Spinal cord (tissue), 10 donors: ENCODE results near the gene GAPDHS. TPM values are rescaled to one million over a fixed set of nuclear protein-coding genes. Genes with fewer than 3 reads are reported as not detected.
A peak's percentile ranks its signal among the peaks of the same experiment; 100 is the strongest.

Source experiments
- DNase-seq, 6 donors: peaks; one replicate each; pipeline versions ENCODE4 v3.0.0 to v3.0.0-alpha.2; 2013 to 2015; ENCODE audit warnings: low spot score in 6 of 6, low read depth in 4 of 6
- H3K27ac ChIP-seq: one replicate; pipeline ENCODE4 v1.5.1; 2013; ENCODE audit warnings: low read depth, low read length, control low read depth
- H3K27me3 ChIP-seq: one replicate; pipeline ENCODE4 v1.6.1; 2013; ENCODE audit warnings: low read length; ENCODE audit not compliant: control insufficient read depth, insufficient read depth
- H3K36me3 ChIP-seq: one replicate; pipeline ENCODE4 v1.6.1; 2013; ENCODE audit warnings: low read length; ENCODE audit not compliant: control insufficient read depth, insufficient read depth
- H3K4me1 ChIP-seq: one replicate; pipeline ENCODE4 v1.6.1; 2013; ENCODE audit warnings: low read length; ENCODE audit not compliant: control insufficient read depth, insufficient read depth
- H3K4me3 ChIP-seq: one replicate; pipeline ENCODE4 v1.5.1; 2013; ENCODE audit warnings: low read depth, low read length, control low read depth
- H3K9me3 ChIP-seq: one replicate; pipeline ENCODE4 v1.6.1; 2013; ENCODE audit warnings: low read length; ENCODE audit not compliant: control insufficient read depth, insufficient read depth
- WGBS: methylation state at CpG from one replicate; pipeline ENCODE4 v1.1.5; 2013; ENCODE audit warnings: missing lambda C conversion rate; ENCODE audit not compliant: insufficient coverage; 5-methylcytosine and 5-hydroxymethylcytosine counted together
- polyA plus RNA-seq, 2 donors: library from polyadenylated mRNA; unstranded; fragments of 120-200 nt; gene quantifications; one replicate each; pipeline ENCODE4 v1.2.1, GENCODE V29; 2013; ENCODE audit not compliant: insufficient read length in 2 of 2
- total RNA-seq, 2 donors: library from RNA; depleted of rRNA in 1 of 2; stranded (reverse); fragments of 120-200 nt in 1 of 2; fragments of >200 nt in 1 of 2; gene quantifications; one replicate each; pipeline versions ENCODE4 v1.2.3 to v1.2.4, GENCODE V29; 2013 to 2014
- donor health status: healthy.

The GAPDHS gene
- total and polyA plus RNA-seq, 4 donors: 0.11 TPM; not detected in 3

GRCh38 chr19:35533822-35534392, 651 bp downstream of the GAPDHS start:
- H3K27me3 ChIP-seq: peaks cover 19% of the 10 kb centered on the region
- H3K4me3 ChIP-seq: no peak overlapping the region
- WGBS: 8% methylated on average over 28 of the region's 30 CpGs

GRCh38 chr19:35534803-35535480, 1.7 kb downstream of the GAPDHS start:
- DNase-seq: no peak
- Histone ChIP-seq H3K4me1 (peaks cover 10% of the 10 kb centered on the region), H3K4me3 (no peak overlapping the region), H3K27me3 (peaks cover 19% of the 10 kb centered on the region), H3K36me3 (peaks cover 3% of the 10 kb centered on the region), H3K27ac (no peak overlapping the region), H3K9me3 (no peaks in the 10 kb centered on the region)
- 75% methylated on average over 7 of the region's 10 CpGs for WGBS

More at GRCh38 chr19:35533822-35534392, 651 bp downstream of the GAPDHS start:
- Histone ChIP-seq H3K9me3 (no peaks in the 10 kb centered on the region), H3K4me1 (peaks cover 10% of the 10 kb centered on the region), H3K36me3 (no peaks in the 10 kb centered on the region), H3K27ac (no peak overlapping the region)
- DNase-seq: no peak

GRCh38 chr19:35539314-35539713, 6.1 kb downstream of the GAPDHS start:
- no peaks in the 10 kb centered on the region for H3K9me3 ChIP-seq
- H3K4me3 ChIP-seq: no peak overlapping the region
- 100% methylated on average over 3 of the region's 6 CpGs for WGBS
- H3K27ac ChIP-seq: no peak overlapping the region
- H3K36me3 ChIP-seq: peaks cover 26% of the 10 kb centered on the region
- DNase-seq: no peak
- H3K4me1 ChIP-seq: peaks cover 3% of the 10 kb centered on the region
- H3K27me3 ChIP-seq: peaks cover 7% of the 10 kb centered on the region

GRCh38 chr19:35539850-35540249, 6.6 kb downstream of the GAPDHS start:
- Histone ChIP-seq H3K36me3 (peaks cover 26% of the 10 kb centered on the region), H3K27ac (no peak overlapping the region), H3K4me1 (peaks cover 9% of the 10 kb centered on the region), H3K27me3 (peaks cover 3% of the 10 kb centered on the region), H3K4me3 (no peak overlapping the region), H3K9me3 (no peaks in the 10 kb centered on the region)
- WGBS: 96% methylated on average over 12 of the region's 12 CpGs
- no peak for DNase-seq

- no peak for DNase-seq
- WGBS: 100% methylated on average over 4 of the region's 7 CpGs
- Histone ChIP-seq H3K4me1 (peaks cover 12% of the 10 kb centered on the region), H3K27me3 (no peaks in the 10 kb centered on the region), H3K4me3 (no peak overlapping the region), H3K27ac (no peak overlapping the region), H3K36me3 (peaks cover 26% of the 10 kb centered on the region), H3K9me3 (no peaks in the 10 kb centered on the region)
Measured at GRCh38 chr19:35540356-35540927, 7.2 kb downstream of the GAPDHS start.

GRCh38 chr19:35542209-35542608, 9.0 kb downstream of the GAPDHS start:
- Histone ChIP-seq H3K27ac (no peak overlapping the region), H3K36me3 (peaks cover 34% of the 10 kb centered on the region), H3K27me3 (no peaks in the 10 kb centered on the region), H3K4me1 (peaks cover 24% of the 10 kb centered on the region), H3K9me3 (no peaks in the 10 kb centered on the region), H3K4me3 (no peak overlapping the region)
- no peak for DNase-seq
- WGBS: 80% methylated on average over 2 of the region's 11 CpGs

- 98% methylated on average over 11 of the region's 15 CpGs for WGBS
- Histone ChIP-seq H3K36me3 (peaks cover 45% of the 10 kb centered on the region), H3K27ac (no peak overlapping the region), H3K4me1 (peaks cover 24% of the 10 kb centered on the region), H3K9me3 (no peaks in the 10 kb centered on the region), H3K4me3 (no peak overlapping the region), H3K27me3 (no peaks in the 10 kb centered on the region)
- no peak for DNase-seq
Measured at GRCh38 chr19:35543280-35544109, 10.2 kb downstream of the GAPDHS start.

GRCh38 chr19:35544110-35544802, 11.0 kb downstream of the GAPDHS start:
- WGBS: 84% methylated on average over 3 of the region's 3 CpGs
- H3K27ac ChIP-seq: no peak overlapping the region

More at GRCh38 chr19:35544110-35544802, 11.0 kb downstream of the GAPDHS start:
- no peaks in the 10 kb centered on the region for H3K27me3 ChIP-seq
- H3K4me1 ChIP-seq: peaks cover 24% of the 10 kb centered on the region
- no peaks in the 10 kb centered on the region for H3K9me3 ChIP-seq
- peak overlapping the region; percentile 88 for H3K4me3 ChIP-seq
- DNase-seq: no peak
- peaks cover 49% of the 10 kb centered on the region for H3K36me3 ChIP-seq
